Endothelial cell of umbilical vein (primary cell): ENCODE measurements around the gene KLC4. TPM values are rescaled to one million over a fixed set of nuclear protein-coding genes. Genes with fewer than 3 reads are reported as not detected.

Experiments
- BruUV-seq: library from RNA; stranded (reverse); fragments of 400-500 nt; replicated peaks from 2 replicates; lab custom pipeline; 2021; lab: Mats Ljungman, UMichigan
- CTCF ChIA-PET: fragments of 300-600, 350-600 bp; sonication (Branson Sonifier 250); formaldehyde crosslinking; loops from one replicate; lab custom pipeline; 2021; ENCODE audit warnings: antibody characterized with exemption, inconsistent platforms; lab: Charles Lee
- POLR2A ChIA-PET: fragments of 300-600, 350-600 bp; sonication (Branson Sonifier 250); formaldehyde crosslinking; loops from one replicate; lab custom pipeline; 2021; ENCODE audit warnings: antibody characterized with exemption, inconsistent platforms; lab: Charles Lee
- DNase-seq: peaks from one replicate; pipeline ENCODE4 v3.0.0-alpha.2; 2011; ENCODE audit warnings: low read depth, low spot score
- FAIRE-seq: peaks from 2 replicates; lab custom pipeline; 2011; peaks lifted over from hg19 to GRCh38; lab: Jason Lieb, UNC
- H2AFZ ChIP-seq: 2 replicates; pipeline ENCODE4 v1.6.0; 2012; ENCODE audit warnings: low read depth, low read length, control low read depth, inconsistent platforms
- H3K27ac ChIP-seq: 2 replicates; pipeline ENCODE4 v1.5.1; 2011; ENCODE audit warnings: low read depth, mild to moderate bottlenecking, control low read depth, low read length, moderate library complexity; ENCODE audit not compliant: insufficient read depth
- H3K27me3 ChIP-seq, 2 experiments: 2 replicates each; pipeline versions ENCODE4 v1.6.0 to v1.6.1; 2011; ENCODE audit warnings: low read length in 2 of 2, mixed read lengths in 1 of 2; ENCODE audit not compliant: control insufficient read depth in 2 of 2, insufficient read depth in 2 of 2
- H3K36me3 ChIP-seq, 2 experiments: 2 replicates in 1 of 2; 3 replicates in 1 of 2; pipeline ENCODE4 v1.5.1; 2011; ENCODE audit warnings: low read length in 2 of 2, mild to moderate bottlenecking in 1 of 2, moderate library complexity in 1 of 2; ENCODE audit not compliant: control insufficient read depth in 2 of 2, insufficient read depth in 2 of 2; ENCODE audit errors: extremely low read depth in 1 of 2
- H3K4me1 ChIP-seq: 3 replicates; pipeline ENCODE4 v1.5.1; 2011; ENCODE audit warnings: mild to moderate bottlenecking, low read length; ENCODE audit not compliant: control insufficient read depth, insufficient read depth; ENCODE audit errors: extremely low read depth
- H3K4me2 ChIP-seq: 2 replicates; pipeline ENCODE4 v1.6.1; 2011; ENCODE audit warnings: low read length, control low read depth, mixed read lengths; ENCODE audit not compliant: insufficient read depth
- H3K4me3 ChIP-seq, 3 experiments: fragments of 200-600 bp in 1 of 3; sonication (generic), shearing (Covaris generic) in 1 of 3; replicated peaks in 1 of 3; 2 replicates each; pipeline ENCODE4 v1.5.1; 2011 to 2016; ENCODE audit warnings: control low read depth in 3 of 3, low read length in 3 of 3, mild to moderate bottlenecking in 2 of 3, inconsistent platforms in 1 of 3, low read depth in 1 of 3, moderate library complexity in 1 of 3; ENCODE audit not compliant: insufficient read depth in 1 of 3
- H3K79me2 ChIP-seq: 2 replicates; pipeline ENCODE4 v1.6.0; 2012; ENCODE audit warnings: low read length, inconsistent platforms; ENCODE audit not compliant: control insufficient read depth, insufficient read depth
- H3K9ac ChIP-seq: replicated peaks from 2 replicates; pipeline ENCODE3; 2011; ENCODE audit warnings: low read length, control low read depth; ENCODE audit not compliant: insufficient read depth; ENCODE audit errors: extremely low read depth
- H3K9me1 ChIP-seq: replicated peaks from 3 replicates; pipeline ENCODE4 v1.6.0; 2011; ENCODE audit warnings: mild to moderate bottlenecking, low read length; ENCODE audit not compliant: control insufficient read depth, insufficient read depth; ENCODE audit errors: extremely low read depth
- H3K9me3 ChIP-seq: replicated peaks from 2 replicates; pipeline ENCODE4 v1.5.1; 2012; ENCODE audit warnings: low read length, inconsistent platforms; ENCODE audit not compliant: control insufficient read depth, insufficient read depth
- H4K20me1 ChIP-seq: replicated peaks from 2 replicates; pipeline ENCODE3; 2011; ENCODE audit warnings: mild to moderate bottlenecking, low read length; ENCODE audit not compliant: control insufficient read depth, insufficient read depth; ENCODE audit errors: extremely low read depth
- FOS ChIP-seq: IDR thresholded peaks from 2 replicates; pipeline ENCODE4 v1.6.1; 2011; ENCODE audit warnings: mild to moderate bottlenecking, low read length, moderate library complexity, borderline replicate concordance; ENCODE audit not compliant: insufficient read depth
- GATA2 ChIP-seq: IDR thresholded peaks from 2 replicates; pipeline ENCODE4 v1.7.0; 2011; ENCODE audit warnings: low read depth, mild to moderate bottlenecking, moderate library complexity, mixed read lengths, low read length; ENCODE audit not compliant: insufficient read length, insufficient read depth
- JUN ChIP-seq: IDR thresholded peaks from 2 replicates; pipeline ENCODE4 v1.6.1; 2011; ENCODE audit warnings: borderline replicate concordance, low read depth; ENCODE audit not compliant: insufficient read length, insufficient read depth
- MYC ChIP-seq: IDR thresholded peaks from one replicate; pipeline ENCODE4 v1.6.1; 2011; ENCODE audit warnings: mild to moderate bottlenecking, low read depth, low read length
- POLR2A ChIP-seq: IDR thresholded peaks from 2 replicates; pipeline ENCODE4 v1.6.1; 2012; ENCODE audit warnings: low read depth, mild to moderate bottlenecking, control low read depth, low read length
- dilution Hi-C: fragments of 300-500 bp; cut with MboI; formaldehyde crosslinking; loops from one replicate; pipeline ENCODE4 v1.15.0; 2019; ENCODE audit warnings: low sequenced_read_pairs; ENCODE audit not compliant: extremely low pct_ligation_motif_present
- intact Hi-C: fragments of 100-400 bp; cut with micrococcal nuclease; formaldehyde crosslinking; loops from one replicate; pipeline ENCODE4 v1.10.0; 2022
- polyA plus RNA-seq, 4 experiments: library from polyadenylated mRNA; depleted of rRNA in 3 of 4; stranded (reverse) in 3 of 4; unstranded in 1 of 4; fragments of >200 nt; gene quantifications; 2 replicates each; pipeline versions ENCODE4 v1.2.1 to v1.2.3, GENCODE V29; 2011 to 2012; ENCODE audit warnings: missing spikeins in 1 of 4
- total RNA-seq: library from RNA; stranded (reverse); gene quantifications from 2 replicates; pipeline ENCODE4 v1.2.3, GENCODE V29; 2021

Gene KLC4
- total and polyA plus RNA-seq, 2 donors (not counting 3 experiments of a cell fraction or from before 2014, with no cell fraction given), result 17.7 to 26.8 TPM

DNA sequence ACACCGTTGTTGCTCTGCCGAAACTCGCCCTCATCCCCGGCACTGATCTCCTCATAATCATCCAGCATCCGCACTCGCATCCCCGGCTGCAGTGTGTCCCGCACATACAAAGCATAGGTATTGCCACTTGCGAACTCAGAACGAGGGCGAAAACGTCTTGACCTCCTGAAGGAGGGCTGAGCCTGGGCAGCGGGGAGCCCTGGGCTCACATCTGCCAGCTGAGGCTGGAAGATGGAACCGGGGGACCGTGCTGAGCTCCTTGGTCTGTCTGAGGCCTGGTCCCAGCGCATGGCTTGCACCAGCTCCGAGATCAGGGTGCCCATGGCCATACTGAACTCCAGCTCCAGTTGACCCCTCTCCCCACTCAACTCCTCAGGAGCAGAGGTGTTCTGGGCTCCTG, 8.4 kb upstream of the KLC4 start:
- H4K20me1 ChIP-seq, result no peaks in the 10 kb centered on the region
- ChIA-PET POLR2A (no interaction called here), CTCF (no interaction called here)
- BruUV-seq, result no TSS peak
- intact Hi-C loops (no loop called here), dilution Hi-C loops (no loop called here)
- no peaks in the 10 kb centered on the region for H3K27me3 ChIP-seq
- H3K4me1 ChIP-seq, result peaks cover 8% of the 10 kb centered on the region
- H3K9me3 ChIP-seq, result no peaks in the 10 kb centered on the region
- H3K36me3 ChIP-seq, result peaks cover 0 to 24% of the 10 kb centered on the region in 2 experiments
- H3K79me2 ChIP-seq, result peaks cover 2% of the 10 kb centered on the region
- no peak for DNase-seq
- H3K9ac ChIP-seq, result no peak overlapping the region
- no peak for FAIRE-seq
- no peak overlapping the region for H3K4me3 ChIP-seq
- no peak for TF ChIP-seq JUN
- no peak overlapping the region for H3K27ac ChIP-seq
- no peak overlapping the region for H2AFZ ChIP-seq
- H3K4me2 ChIP-seq, result no peak overlapping the region
- no peaks in the 10 kb centered on the region for H3K9me1 ChIP-seq

DNA sequence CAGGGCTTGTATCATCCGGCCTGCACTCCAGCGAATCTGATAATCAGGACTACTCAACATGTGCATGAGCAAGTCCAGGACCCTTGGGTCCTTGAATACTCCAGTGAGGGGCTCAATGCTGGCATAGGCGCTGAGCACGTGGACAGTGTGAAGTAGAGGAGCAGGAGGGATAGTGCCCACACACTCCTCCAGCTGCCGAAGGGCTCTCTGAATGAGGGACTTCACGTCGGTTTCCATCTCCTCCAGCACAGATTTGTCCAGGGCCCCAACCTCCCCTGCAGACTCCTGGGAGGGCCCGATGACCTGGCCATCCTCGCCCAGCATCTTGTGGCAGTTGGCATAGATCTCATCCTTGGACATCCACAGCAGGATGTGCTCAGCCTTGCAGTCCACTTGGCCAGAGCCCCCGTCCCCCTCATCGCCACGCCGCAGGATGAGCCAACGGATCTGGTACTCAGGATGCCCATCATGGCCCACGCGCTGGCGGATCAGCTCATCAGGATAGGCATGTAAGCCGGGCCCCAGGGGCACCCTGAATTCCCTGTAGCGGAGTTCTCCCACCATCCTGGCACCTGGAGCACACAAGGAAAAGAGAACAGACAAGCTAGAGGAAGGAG, 7.1 kb upstream of the KLC4 start:
- CTCF ChIA-PET, result no interaction called here
- Histone ChIP-seq H3K9me3 (no peaks in the 10 kb centered on the region), H2AFZ (no peak overlapping the region), H4K20me1 (no peaks in the 10 kb centered on the region), H3K4me1 (peaks cover 8% of the 10 kb centered on the region), H3K4me3 (peak overlapping the region in 1 of 3 experiments; percentile 64), H3K79me2 (peaks cover 2% of the 10 kb centered on the region), H3K9me1 (no peaks in the 10 kb centered on the region), H3K9ac (no peak overlapping the region), H3K27me3 (no peaks in the 10 kb centered on the region), H3K4me2 (peak overlapping the region; percentile 44), H3K36me3 (peaks cover 0 to 13% of the 10 kb centered on the region in 2 experiments), H3K27ac (no peak overlapping the region)
- TF ChIP-seq GATA2 (no peak), POLR2A (no peak), MYC (no peak), FOS (no peak)
- intact Hi-C loops (loop anchor here (2.0 kb wide), 2 partner anchors 32 to 68 kb away; partner anchors contain the start of genes PPP2R5D and RRP36), dilution Hi-C loops (no loop called here)
- POLR2A ChIA-PET, result interaction anchor here (0.6 kb wide), 1 partner anchor 38 kb away, joined by 6 read pairs; the partner anchor contains the start of genes KLHDC3 and MEA1
- BruUV-seq, result no TSS peak
- peak; percentile 33 for FAIRE-seq
- no peak for DNase-seq
